ENCODE results near the gene PCBP2. TPM values are rescaled to one million over a fixed set of nuclear protein-coding genes. Genes with fewer than 3 reads are reported as not detected.

PCBP2 gene
- total RNA-seq, 1 experiment from 2014 or later, result 856 TPM

DNA sequence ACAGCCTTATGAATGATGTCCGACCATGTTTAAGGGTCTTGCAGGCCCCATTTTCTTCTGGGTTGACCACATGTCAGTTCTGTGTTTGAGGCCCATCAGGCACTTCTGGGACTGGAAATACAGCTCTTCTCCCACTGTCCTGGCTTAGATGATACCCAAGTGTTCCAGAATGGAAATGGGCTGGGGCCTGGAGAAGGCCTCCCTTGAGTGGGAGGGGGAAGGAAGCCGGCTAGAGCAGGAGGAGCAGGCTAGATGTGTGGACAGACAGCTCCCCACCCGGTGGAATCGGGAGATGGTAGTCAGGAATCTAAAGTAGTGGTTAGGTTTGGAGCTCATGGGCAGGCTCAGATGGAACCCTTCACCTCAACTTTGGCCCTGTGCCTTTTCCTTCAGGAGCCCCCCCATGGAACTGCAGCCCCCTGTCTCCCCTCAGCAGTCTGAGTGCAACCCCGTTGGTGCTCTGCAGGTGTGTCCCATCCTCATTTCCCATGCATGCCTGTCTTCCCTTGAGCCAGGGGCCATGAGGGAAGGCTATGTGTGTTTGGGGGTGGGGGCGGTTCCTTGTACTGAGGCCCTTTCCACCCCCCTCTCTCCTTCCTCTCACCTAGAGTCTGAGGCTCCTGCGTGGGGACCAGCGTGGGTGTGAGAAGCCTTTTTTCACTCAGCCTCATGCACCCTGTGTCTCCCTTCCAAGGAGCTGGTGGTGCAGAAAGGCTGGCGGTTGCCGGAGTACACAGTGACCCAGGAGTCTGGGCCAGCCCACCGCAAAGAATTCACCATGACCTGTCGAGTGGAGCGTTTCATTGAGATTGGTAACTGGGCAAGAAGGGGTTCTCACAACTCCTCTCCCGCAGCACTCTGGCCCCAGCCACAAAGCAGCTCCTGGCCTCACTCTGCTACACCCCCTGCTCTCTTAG lies 52.4 kb downstream of the PCBP2 start:
- no peak for DNase-seq (ENCODE audit: low read depth, low spot score)
- ChIA-PET POLR2A (no interaction called here), RAD21 (ENCODE audit: low non-redundant PET in 1 of 2, low total read pairs in 2 of 2, uncharacterized antibody in 2 of 2, unreplicated experiment in 2 of 2) (no interaction called here), CTCF (no interaction called here)
- Histone ChIP-seq H3K27me3 (ENCODE audit: insufficient read depth, low read length) (no peaks in the 10 kb centered on the region), H4K20me1 (ENCODE audit: insufficient read depth) (no peaks in the 10 kb centered on the region), H3K4me2 (ENCODE audit: low read length) (no peak overlapping the region), H3K9me2 (ENCODE audit: insufficient read depth) (no peaks in the 10 kb centered on the region), H3K9ac (ENCODE audit: low read length) (no peak overlapping the region), H3K79me2 (ENCODE audit: insufficient read depth, low read length) (peaks cover 16% of the 10 kb centered on the region), H3K4me3 (replicated peaks in 1 of 2; ENCODE audit: low read depth in 1 of 2, low read length in 2 of 2) (no peak overlapping the region), H3K9me3 (ENCODE audit: control insufficient read depth in 1 of 2, insufficient read depth in 1 of 2, low read depth in 1 of 2, low read length in 2 of 2) (no peaks in the 10 kb centered on the region), H3K36me3 (ENCODE audit: control insufficient read depth in 1 of 2, insufficient read depth in 2 of 2, low read length in 2 of 2) (peaks cover 0 to 9% of the 10 kb centered on the region in 2 experiments; a peak in 3 of 4 replicates), H3K4me1 (ENCODE audit: control insufficient read depth in 1 of 2, insufficient read depth in 2 of 2, low read length in 2 of 2) (peaks cover 5 to 28% of the 10 kb centered on the region in 2 experiments), H3K27ac (ENCODE audit: low read depth, low read length) (no peak overlapping the region), H2AFZ (ENCODE audit: low read depth, low read length, poor library complexity, severe bottlenecking) (no peak overlapping the region)
- no peak for TF ChIP-seq TCF7L2 (IDR thresholded peaks at IDR 0.05; ENCODE audit: borderline replicate concordance, extremely low read depth, insufficient read depth, insufficient read length)
- TF ChIP-seq SRF (IDR thresholded peaks at IDR 0.05; ENCODE audit: low read depth), result no peak
- no peak for TF ChIP-seq POLR2A (IDR thresholded peaks at IDR 0.05; ENCODE audit: borderline replicate concordance, extremely low read depth, insufficient read depth, insufficient read length)
- TF ChIP-seq ZFX (IDR thresholded peaks at IDR 0.05), result no peak
- no peak for TF ChIP-seq SIN3A (IDR thresholded peaks at IDR 0.05; ENCODE audit: low read depth)
- no peak for ATAC-seq
- no TSS peak for BruUV-seq (replicated peaks)
- intact Hi-C loops (cut with micrococcal nuclease), result no loop called here

DNA sequence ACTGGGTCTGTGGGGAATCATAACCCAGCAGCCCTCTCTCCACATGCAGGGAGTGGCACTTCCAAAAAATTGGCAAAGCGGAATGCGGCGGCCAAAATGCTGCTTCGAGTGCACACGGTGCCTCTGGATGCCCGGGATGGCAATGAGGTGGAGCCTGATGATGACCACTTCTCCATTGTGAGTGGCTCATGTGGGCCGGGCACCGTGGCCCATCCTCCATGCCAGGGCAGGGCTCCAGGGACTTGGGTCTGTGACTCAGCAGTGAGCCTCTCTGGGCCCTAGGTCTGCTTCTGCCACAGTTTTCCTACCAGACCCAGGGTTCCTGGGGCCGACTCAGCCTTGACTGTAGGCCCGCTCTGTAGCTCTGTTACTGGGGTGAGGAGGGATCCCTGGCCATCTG lies 53.2 kb downstream of the PCBP2 start:
- no peak overlapping the region for H3K27ac ChIP-seq (ENCODE audit: low read depth, low read length)
- no peak overlapping the region for H3K4me2 ChIP-seq (ENCODE audit: low read length)
- H3K27me3 ChIP-seq (ENCODE audit: insufficient read depth, low read length), result no peaks in the 10 kb centered on the region
- no peaks in the 10 kb centered on the region for H3K9me3 ChIP-seq (ENCODE audit: control insufficient read depth in 1 of 2, insufficient read depth in 1 of 2, low read depth in 1 of 2, low read length in 2 of 2)
- H3K9me2 ChIP-seq (ENCODE audit: insufficient read depth), result no peaks in the 10 kb centered on the region
- H3K79me2 ChIP-seq (ENCODE audit: insufficient read depth, low read length), result peaks cover 16% of the 10 kb centered on the region
- TF ChIP-seq, protein P1, sequence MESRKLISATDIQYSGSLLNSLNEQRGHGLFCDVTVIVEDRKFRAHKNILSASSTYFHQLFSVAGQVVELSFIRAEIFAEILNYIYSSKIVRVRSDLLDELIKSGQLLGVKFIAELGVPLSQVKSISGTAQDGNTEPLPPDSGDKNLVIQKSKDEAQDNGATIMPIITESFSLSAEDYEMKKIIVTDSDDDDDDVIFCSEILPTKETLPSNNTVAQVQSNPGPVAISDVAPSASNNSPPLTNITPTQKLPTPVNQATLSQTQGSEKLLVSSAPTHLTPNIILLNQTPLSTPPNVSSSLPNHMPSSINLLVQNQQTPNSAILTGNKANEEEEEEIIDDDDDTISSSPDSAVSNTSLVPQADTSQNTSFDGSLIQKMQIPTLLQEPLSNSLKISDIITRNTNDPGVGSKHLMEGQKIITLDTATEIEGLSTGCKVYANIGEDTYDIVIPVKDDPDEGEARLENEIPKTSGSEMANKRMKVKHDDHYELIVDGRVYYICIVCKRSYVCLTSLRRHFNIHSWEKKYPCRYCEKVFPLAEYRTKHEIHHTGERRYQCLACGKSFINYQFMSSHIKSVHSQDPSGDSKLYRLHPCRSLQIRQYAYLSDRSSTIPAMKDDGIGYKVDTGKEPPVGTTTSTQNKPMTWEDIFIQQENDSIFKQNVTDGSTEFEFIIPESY (IDR thresholded peaks at IDR 0.05; ENCODE audit: extremely low read depth, insufficient replicate concordance, low read length), result no peak
- TF ChIP-seq POLR2AphosphoS5 (IDR thresholded peaks at IDR 0.05; ENCODE audit: low read depth, low read length) (no peak), ZFX (IDR thresholded peaks at IDR 0.05) (no peak), CEBPB (IDR thresholded peaks at IDR 0.05; ENCODE audit: low read depth) (no peak), JUND (IDR thresholded peaks at IDR 0.05) (no peak), SRF (IDR thresholded peaks at IDR 0.05; ENCODE audit: low read depth) (no peak), ELF1 (IDR thresholded peaks at IDR 0.05; ENCODE audit: borderline replicate concordance, low read depth) (no peak), RAD21 (IDR thresholded peaks at IDR 0.05; ENCODE audit: low read depth) (no peak), POLR2A (IDR thresholded peaks at IDR 0.05; ENCODE audit: borderline replicate concordance, extremely low read depth, insufficient read depth, insufficient read length) (no peak), ZNF274 (IDR thresholded peaks at IDR 0.05; ENCODE audit: low read depth, low read length) (no peak)
- TF ChIP-seq, protein P2, sequence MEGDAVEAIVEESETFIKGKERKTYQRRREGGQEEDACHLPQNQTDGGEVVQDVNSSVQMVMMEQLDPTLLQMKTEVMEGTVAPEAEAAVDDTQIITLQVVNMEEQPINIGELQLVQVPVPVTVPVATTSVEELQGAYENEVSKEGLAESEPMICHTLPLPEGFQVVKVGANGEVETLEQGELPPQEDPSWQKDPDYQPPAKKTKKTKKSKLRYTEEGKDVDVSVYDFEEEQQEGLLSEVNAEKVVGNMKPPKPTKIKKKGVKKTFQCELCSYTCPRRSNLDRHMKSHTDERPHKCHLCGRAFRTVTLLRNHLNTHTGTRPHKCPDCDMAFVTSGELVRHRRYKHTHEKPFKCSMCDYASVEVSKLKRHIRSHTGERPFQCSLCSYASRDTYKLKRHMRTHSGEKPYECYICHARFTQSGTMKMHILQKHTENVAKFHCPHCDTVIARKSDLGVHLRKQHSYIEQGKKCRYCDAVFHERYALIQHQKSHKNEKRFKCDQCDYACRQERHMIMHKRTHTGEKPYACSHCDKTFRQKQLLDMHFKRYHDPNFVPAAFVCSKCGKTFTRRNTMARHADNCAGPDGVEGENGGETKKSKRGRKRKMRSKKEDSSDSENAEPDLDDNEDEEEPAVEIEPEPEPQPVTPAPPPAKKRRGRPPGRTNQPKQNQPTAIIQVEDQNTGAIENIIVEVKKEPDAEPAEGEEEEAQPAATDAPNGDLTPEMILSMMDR (IDR thresholded peaks at IDR 0.05 in 2 of 3, conservative IDR thresholded peaks at IDR 0.05 in 1 of 3; ENCODE audit: borderline replicate concordance in 1 of 3, insufficient read depth in 1 of 3, low read depth in 2 of 3, low read length in 2 of 3), result no peak
- CTCF ChIA-PET, result no interaction called here
- intact Hi-C loops (cut with micrococcal nuclease), result no loop called here
- no peak for ATAC-seq
- peaks cover 5 to 22% of the 10 kb centered on the region in 2 experiments for H3K4me1 ChIP-seq (ENCODE audit: control insufficient read depth in 1 of 2, insufficient read depth in 2 of 2, low read length in 2 of 2)
- POLR2A ChIA-PET, result no interaction called here
- H3K9ac ChIP-seq (ENCODE audit: low read length), result no peak overlapping the region
- RAD21 ChIA-PET (ENCODE audit: low non-redundant PET in 1 of 2, low total read pairs in 2 of 2, uncharacterized antibody in 2 of 2, unreplicated experiment in 2 of 2), result no interaction called here
- no peak overlapping the region for H3K4me3 ChIP-seq (replicated peaks in 1 of 2; ENCODE audit: low read depth in 1 of 2, low read length in 2 of 2)
- DNase-seq (ENCODE audit: low read depth, low spot score), result no peak
- H2AFZ ChIP-seq (ENCODE audit: low read depth, low read length, poor library complexity, severe bottlenecking), result no peak overlapping the region
- no peaks in the 10 kb centered on the region for H4K20me1 ChIP-seq (ENCODE audit: insufficient read depth)
- peaks cover under 1 to 9% of the 10 kb centered on the region in 2 experiments; a peak in 3 of 4 replicates for H3K36me3 ChIP-seq (ENCODE audit: control insufficient read depth in 1 of 2, insufficient read depth in 2 of 2, low read length in 2 of 2)
- BruUV-seq (replicated peaks), result no TSS peak
